Mucosa of stomach (tissue), 1 donor: Measurements from ENCODE around the gene ANXA9.
A peak's percentile ranks its signal among the peaks of the same experiment; 100 is the strongest.

ENCODE experiments used
- H3K27me3 ChIP-seq: one replicate; pipeline ENCODE4 v1.7.0; 2013; ENCODE audit warnings: mild to moderate bottlenecking, low read length; ENCODE audit not compliant: control insufficient read depth, insufficient read depth
- H3K36me3 ChIP-seq: one replicate; pipeline ENCODE4 v1.7.0; 2013; ENCODE audit warnings: low read length; ENCODE audit not compliant: control insufficient read depth, insufficient read depth
- H3K4me1 ChIP-seq: one replicate; pipeline ENCODE4 v1.7.0; 2013; ENCODE audit warnings: mild to moderate bottlenecking, low read length; ENCODE audit not compliant: control insufficient read depth, insufficient read depth
- H3K4me3 ChIP-seq: one replicate; pipeline ENCODE4 v1.7.0; 2013; ENCODE audit warnings: low read length
- H3K9ac ChIP-seq: one replicate; pipeline ENCODE4 v1.7.0; 2013; ENCODE audit warnings: mild to moderate bottlenecking, low read length, moderate library complexity
- H3K9me3 ChIP-seq: one replicate; pipeline ENCODE4 v1.7.0; 2013; ENCODE audit warnings: mild to moderate bottlenecking, low read length, moderate library complexity; ENCODE audit not compliant: control insufficient read depth
- donor health status: Pancreatic carcinoma.

ANXA9 gene

GRCh38 chr1:150999926-151000325, 17.8 kb downstream of the ANXA9 start:
- Histone ChIP-seq H3K9ac (no peak overlapping the region), H3K27me3 (no peaks in the 10 kb centered on the region), H3K9me3 (no peaks in the 10 kb centered on the region), H3K4me3 (no peak overlapping the region), H3K36me3 (peaks cover 19% of the 10 kb centered on the region), H3K4me1 (peaks cover 21% of the 10 kb centered on the region)

GRCh38 chr1:151000408-151000807, 18.3 kb downstream of the ANXA9 start:
- Histone ChIP-seq H3K36me3 (peaks cover 19% of the 10 kb centered on the region), H3K4me3 (no peak overlapping the region), H3K27me3 (no peaks in the 10 kb centered on the region), H3K9me3 (no peaks in the 10 kb centered on the region), H3K9ac (no peak overlapping the region), H3K4me1 (peaks cover 21% of the 10 kb centered on the region)

GRCh38 chr1:151001602-151002001, 19.5 kb downstream of the ANXA9 start:
- Histone ChIP-seq H3K27me3 (no peaks in the 10 kb centered on the region), H3K36me3 (peaks cover 19% of the 10 kb centered on the region), H3K9me3 (no peaks in the 10 kb centered on the region), H3K4me1 (peaks cover 15% of the 10 kb centered on the region), H3K9ac (no peak overlapping the region), H3K4me3 (no peak overlapping the region)

GRCh38 chr1:151002051-151002450, 20.0 kb downstream of the ANXA9 start:
- Histone ChIP-seq H3K4me3 (no peak overlapping the region), H3K27me3 (no peaks in the 10 kb centered on the region), H3K4me1 (peaks cover 18% of the 10 kb centered on the region), H3K9me3 (no peaks in the 10 kb centered on the region), H3K36me3 (peaks cover 17% of the 10 kb centered on the region), H3K9ac (no peak overlapping the region)

- Histone ChIP-seq H3K27me3 (no peaks in the 10 kb centered on the region), H3K9me3 (no peaks in the 10 kb centered on the region), H3K9ac (peak overlapping the region; percentile 14), H3K4me3 (no peak overlapping the region), H3K36me3 (peaks cover 12% of the 10 kb centered on the region), H3K4me1 (peaks cover 24% of the 10 kb centered on the region)
Observed at GRCh38 chr1:151002611-151003010, 20.5 kb downstream of the ANXA9 start.

GRCh38 chr1:151003180-151003579, 21.1 kb downstream of the ANXA9 start:
- H3K4me1 ChIP-seq, result peaks cover 28% of the 10 kb centered on the region
- H3K27me3 ChIP-seq, result no peaks in the 10 kb centered on the region
- no peaks in the 10 kb centered on the region for H3K9me3 ChIP-seq
- H3K36me3 ChIP-seq, result peaks cover 6% of the 10 kb centered on the region
- H3K9ac ChIP-seq, result peak overlapping the region; percentile 14
- no peak overlapping the region for H3K4me3 ChIP-seq

- no peaks in the 10 kb centered on the region for H3K9me3 ChIP-seq
- peak overlapping the region; percentile 66 for H3K4me3 ChIP-seq
- H3K9ac ChIP-seq, result peak overlapping the region; percentile 90
- no peaks in the 10 kb centered on the region for H3K27me3 ChIP-seq
- peaks cover 6% of the 10 kb centered on the region for H3K36me3 ChIP-seq
- H3K4me1 ChIP-seq, result peaks cover 35% of the 10 kb centered on the region
Observed at GRCh38 chr1:151005729-151006319, 23.7 kb downstream of the ANXA9 start.

GRCh38 chr1:151006327-151007052, 24.4 kb downstream of the ANXA9 start, which contains the start of gene MINDY1:
TSS of gene MINDY1 (minus strand) at chr1:151006902. CDS start at chr1:151002617, 4,285 bp downstream.
- H3K4me3 ChIP-seq, result peak within 1 kb of the TSS; percentile 66
- peaks cover 6% of the 10 kb centered on the region for H3K36me3 ChIP-seq
- no peaks in the 10 kb centered on the region for H3K27me3 ChIP-seq
- peaks cover 35% of the 10 kb centered on the region for H3K4me1 ChIP-seq
- H3K9me3 ChIP-seq, result no peaks in the 10 kb centered on the region
- peak within 1 kb of the TSS; percentile 90 for H3K9ac ChIP-seq

- Histone ChIP-seq H3K36me3 (no peaks in the 10 kb centered on the region), H3K9me3 (no peaks in the 10 kb centered on the region), H3K4me1 (peaks cover 31% of the 10 kb centered on the region), H3K9ac (peak overlapping the region; percentile 17), H3K4me3 (no peak overlapping the region), H3K27me3 (no peaks in the 10 kb centered on the region)
Observed at GRCh38 chr1:151007853-151008243, 25.8 kb downstream of the ANXA9 start.

- Histone ChIP-seq H3K36me3 (no peaks in the 10 kb centered on the region), H3K4me1 (peaks cover 31% of the 10 kb centered on the region), H3K27me3 (no peaks in the 10 kb centered on the region), H3K4me3 (peak within 1 kb of the TSS; percentile 97), H3K9ac (peak within 1 kb of the TSS; percentile 94), H3K9me3 (no peaks in the 10 kb centered on the region)
Observed at GRCh38 chr1:151008244-151009205, 26.4 kb downstream of the ANXA9 start, which contains the start of gene PRUNE1. TSS of gene PRUNE1 (plus strand) at chr1:151008449. CDS start at chr1:151008633, 184 bp downstream.

GRCh38 chr1:151009206-151009587, 27.1 kb downstream of the ANXA9 start:
- H3K4me1 ChIP-seq, result peaks cover 33% of the 10 kb centered on the region
- H3K9ac ChIP-seq, result peak overlapping the region; percentile 94
- no peaks in the 10 kb centered on the region for H3K9me3 ChIP-seq
- H3K27me3 ChIP-seq, result no peaks in the 10 kb centered on the region
- no peaks in the 10 kb centered on the region for H3K36me3 ChIP-seq
- peak overlapping the region; percentile 97 for H3K4me3 ChIP-seq
